ENCODE data around the gene GOLGA6L10. TPM values are rescaled to one million over a fixed set of nuclear protein-coding genes. Genes with fewer than 3 reads are reported as not detected.
"Not testable (repeated sequence)": the region's sequence is repeated elsewhere in the genome, so short reads cannot be mapped to it uniquely, and the experiment has no call there.

GOLGA6L10 gene
- total RNA-seq, 1 experiment from 2014 or later: 2.0 TPM

- Mint-ChIP-seq H3K9me3 (peaks cover 0 to 3% of the 10 kb centered on the region in 2 experiments; a peak in 3 of 5 replicates), H3K27me3 (ENCODE audit: low read depth) (no peaks in the 10 kb centered on the region), H3K4me1 (peaks cover 33 to 34% of the 10 kb centered on the region in 2 experiments), H3K27ac (no peak overlapping the region), H3K4me3 (no peak overlapping the region), H3K36me3 (ENCODE audit: insufficient read depth in 1 of 3, low read depth in 3 of 3) (peaks cover 2 to 11% (median 6%) of the 10 kb centered on the region in 3 experiments; a peak in 6 of 7 replicates)
- Histone ChIP-seq H2AK5ac (ENCODE audit: insufficient read length, low read length) (no peak overlapping the region), H2BK12ac (ENCODE audit: insufficient read length, low read depth, low read length) (no peak overlapping the region), H3K56ac (ENCODE audit: insufficient read length, low read depth, low read length) (no peak overlapping the region), H3K14ac (ENCODE audit: insufficient read depth, low read length) (no peak overlapping the region), H3K23me2 (ENCODE audit: insufficient read length, low read depth, low read length, poor library complexity, severe bottlenecking) (no peaks in the 10 kb centered on the region), H3T11ph (ENCODE audit: low read length) (no peak overlapping the region), H3K4me1 (ENCODE audit: insufficient read depth, low read length) (no peaks in the 10 kb centered on the region), H3K23ac (ENCODE audit: insufficient read length, low read depth, low read length) (no peak overlapping the region), H4K8ac (replicated peaks; ENCODE audit: insufficient read length, low read depth, low read length) (no peak overlapping the region), H3K4me2 (ENCODE audit: insufficient read depth, insufficient read length, low read length) (no peak overlapping the region), H2BK15ac (ENCODE audit: low read depth, low read length) (no peak overlapping the region), H4K20me1 (ENCODE audit: control insufficient read depth, insufficient read depth, insufficient read length) (no peaks in the 10 kb centered on the region), H3K4ac (ENCODE audit: low read depth, low read length) (no peak overlapping the region), H3K9ac (ENCODE audit: extremely low read depth, insufficient read length, low read length) (no peak overlapping the region), H4K91ac (ENCODE audit: insufficient read length, low read depth, low read length) (no peak overlapping the region), H3K9me3 (ENCODE audit: control insufficient read depth, low read depth, low read length) (no peaks in the 10 kb centered on the region), H3K27ac (ENCODE audit: insufficient read length, low read depth, low read length) (no peak overlapping the region), H3K79me1 (ENCODE audit: insufficient read depth, low read depth, low read length, poor library complexity, severe bottlenecking) (no peaks in the 10 kb centered on the region), H2BK20ac (ENCODE audit: low read depth, low read length, poor library complexity, severe bottlenecking) (no peak overlapping the region), H3K18ac (ENCODE audit: insufficient read length, low read depth, low read length) (no peak overlapping the region), H2AFZ (ENCODE audit: low read length) (no peak overlapping the region), H4K5ac (ENCODE audit: insufficient read length, low read depth, low read length) (no peak overlapping the region), H2BK5ac (ENCODE audit: insufficient read length, low read length) (no peak overlapping the region), H3K27me3 (ENCODE audit: insufficient read depth, low read length) (no peaks in the 10 kb centered on the region), H3K79me2 (ENCODE audit: insufficient read depth, low read length) (no peaks in the 10 kb centered on the region; the same call in 1 of the 2 replicates), H2BK120ac (ENCODE audit: low read depth, low read length, poor library complexity, severe bottlenecking) (no peak overlapping the region)
- WGBS (ENCODE audit: extremely low coverage, insufficient read length, low lambda C conversion rate): no CpG with 5 or more reads among the region's 4 CpGs
- no peak for DNase-seq
- no peak for TF ChIP-seq CTCF (conservative IDR thresholded peaks at IDR 0.05)
Measured at GRCh38 chr15:82393671-82394070, 44.4 kb upstream of the GOLGA6L10 start.

GRCh38 chr15:82392077-82392476, 42.8 kb upstream of the GOLGA6L10 start:
- WGBS (ENCODE audit: extremely low coverage, insufficient read length, low lambda C conversion rate): no CpG with 5 or more reads among the region's 1 CpG
- H4K8ac ChIP-seq (replicated peaks; ENCODE audit: insufficient read length, low read depth, low read length); H3K27me3 ChIP-seq (ENCODE audit: insufficient read depth, low read length); H3K23ac ChIP-seq (ENCODE audit: insufficient read length, low read depth, low read length); H3T11ph ChIP-seq (ENCODE audit: low read length); H2BK120ac ChIP-seq (ENCODE audit: low read depth, low read length, poor library complexity, severe bottlenecking); H3K4me3 Mint-ChIP-seq; H3K79me1 ChIP-seq (ENCODE audit: insufficient read depth, low read depth, low read length, poor library complexity, severe bottlenecking); H3K9me3 ChIP-seq (ENCODE audit: control insufficient read depth, low read depth, low read length); H3K27ac ChIP-seq (ENCODE audit: insufficient read length, low read depth, low read length); H3K4me1 ChIP-seq (ENCODE audit: insufficient read depth, low read length); H2BK20ac ChIP-seq (ENCODE audit: low read depth, low read length, poor library complexity, severe bottlenecking); H4K20me1 ChIP-seq (ENCODE audit: control insufficient read depth, insufficient read depth, insufficient read length); H3K18ac ChIP-seq (ENCODE audit: insufficient read length, low read depth, low read length); H3K27me3 Mint-ChIP-seq (ENCODE audit: low read depth); H3K14ac ChIP-seq (ENCODE audit: insufficient read depth, low read length); H3K4me2 ChIP-seq (ENCODE audit: insufficient read depth, insufficient read length, low read length); H2BK5ac ChIP-seq (ENCODE audit: insufficient read length, low read length); H3K23me2 ChIP-seq (ENCODE audit: insufficient read length, low read depth, low read length, poor library complexity, severe bottlenecking); H2AK5ac ChIP-seq (ENCODE audit: insufficient read length, low read length); H3K36me3 Mint-ChIP-seq (ENCODE audit: insufficient read depth in 1 of 3, low read depth in 3 of 3); DNase-seq; H3K4ac ChIP-seq (ENCODE audit: low read depth, low read length); H4K5ac ChIP-seq (ENCODE audit: insufficient read length, low read depth, low read length); H4K91ac ChIP-seq (ENCODE audit: insufficient read length, low read depth, low read length); H3K79me2 ChIP-seq (ENCODE audit: insufficient read depth, low read length); H2BK12ac ChIP-seq (ENCODE audit: insufficient read length, low read depth, low read length); H3K56ac ChIP-seq (ENCODE audit: insufficient read length, low read depth, low read length); H2BK15ac ChIP-seq (ENCODE audit: low read depth, low read length); H3K9ac ChIP-seq (ENCODE audit: extremely low read depth, insufficient read length, low read length); H2AFZ ChIP-seq (ENCODE audit: low read length); H3K9me3 Mint-ChIP-seq: not testable (repeated sequence)
- H3K27ac Mint-ChIP-seq: 0 out of 7 replicates have a peak overlapping the region, but pooled peaks of 1 of the 3 experiments have one; percentile 21
- H3K4me1 Mint-ChIP-seq: peaks cover 33 to 34% of the 10 kb centered on the region in 2 experiments
